Measurements from ENCODE around the gene GREB1L.
"Not testable (repeated sequence)": the region's sequence is repeated elsewhere in the genome, so short reads cannot be mapped to it uniquely, and the experiment has no call there.

GREB1L gene

DNA sequence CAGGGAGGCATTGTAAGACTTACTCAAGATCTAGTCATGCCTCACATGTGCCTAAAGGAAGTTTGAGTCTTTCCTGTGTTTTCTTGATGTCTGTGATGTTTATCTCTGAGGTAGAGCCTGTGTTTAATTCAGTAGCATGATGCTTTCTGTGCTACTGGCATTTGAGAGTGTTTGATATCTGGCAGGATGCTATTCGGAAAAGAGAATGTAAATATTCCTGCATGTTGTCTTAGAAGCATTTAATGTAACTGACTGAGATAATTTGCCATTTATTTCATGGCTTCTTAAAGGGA is 58.8 kb downstream of the GREB1L start:
- Histone ChIP-seq H3K36me3 (ENCODE audit: control insufficient read depth in 4 of 4, insufficient read depth in 4 of 4, low read length in 3 of 4) (no peaks in the 10 kb centered on the region), H3K4me1 (ENCODE audit: control extremely low read depth in 1 of 4, control insufficient read depth in 4 of 4, insufficient read depth in 4 of 4, low read length in 3 of 4) (no peaks in the 10 kb centered on the region), H3K27me3 (replicated peaks in 2 of 5; ENCODE audit: control insufficient read depth in 4 of 5, insufficient read depth in 5 of 5, low read length in 4 of 5) (peaks cover 0 to 7% (median 0%) of the 10 kb centered on the region in 5 experiments), H3K27ac (ENCODE audit: insufficient read depth in 1 of 2, low read depth in 1 of 2, low read length in 2 of 2, poor library complexity in 1 of 2, severe bottlenecking in 2 of 2) (no peak overlapping the region), H3K9me3 (ENCODE audit: control extremely low read depth in 1 of 5, control insufficient read depth in 4 of 5, insufficient read depth in 2 of 5, low read depth in 1 of 5, low read length in 4 of 5) (no peaks in the 10 kb centered on the region), H3K4me3 (ENCODE audit: control insufficient read depth in 1 of 7, extremely low read depth in 1 of 7, insufficient read depth in 4 of 7, low read depth in 2 of 7, low read length in 6 of 7) (no peak overlapping the region)
- ChIA-PET CTCF (no interaction called here), POLR2A (no interaction called here)
- 80% methylated on average over 1 of the region's 1 CpG for WGBS (ENCODE audit: insufficient coverage)
- no peak for DNase-seq

DNA sequence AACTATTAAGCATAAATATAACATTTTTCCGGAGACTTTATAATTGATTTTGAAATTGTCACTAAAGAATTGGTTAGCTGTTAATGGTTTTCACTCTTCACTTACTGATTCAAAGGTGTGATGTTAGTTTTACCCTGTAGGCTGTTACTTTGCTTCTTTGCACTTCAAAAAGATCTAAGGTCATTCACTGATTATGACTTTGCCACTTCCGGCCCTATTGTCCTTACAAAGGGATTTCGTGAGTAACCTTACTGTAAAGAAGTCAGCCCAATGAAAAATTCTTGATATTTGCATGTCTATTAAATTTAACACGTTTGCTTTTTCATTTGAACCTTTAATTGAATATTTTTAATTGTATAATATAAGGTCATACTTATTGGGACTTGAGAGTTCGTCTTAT is 61.4 kb downstream of the GREB1L start:
- ChIA-PET POLR2A (no interaction called here), CTCF (no interaction called here)
- Histone ChIP-seq H3K36me3 (ENCODE audit: control insufficient read depth in 4 of 4, insufficient read depth in 4 of 4, low read length in 3 of 4) (no peaks in the 10 kb centered on the region), H3K4me3 (ENCODE audit: control insufficient read depth in 1 of 7, extremely low read depth in 1 of 7, insufficient read depth in 4 of 7, low read depth in 2 of 7, low read length in 6 of 7) (no peak overlapping the region), H3K4me1 (ENCODE audit: control extremely low read depth in 1 of 4, control insufficient read depth in 4 of 4, insufficient read depth in 4 of 4, low read length in 3 of 4) (no peaks in the 10 kb centered on the region), H3K27ac (ENCODE audit: insufficient read depth in 1 of 2, low read depth in 1 of 2, low read length in 2 of 2, poor library complexity in 1 of 2, severe bottlenecking in 2 of 2) (no peak overlapping the region), H3K9me3 (ENCODE audit: control extremely low read depth in 1 of 5, control insufficient read depth in 4 of 5, insufficient read depth in 2 of 5, low read depth in 1 of 5, low read length in 4 of 5) (no peaks in the 10 kb centered on the region), H3K27me3 (replicated peaks in 2 of 5; ENCODE audit: control insufficient read depth in 4 of 5, insufficient read depth in 5 of 5, low read length in 4 of 5) (peaks cover 0 to 10% (median 0%) of the 10 kb centered on the region in 5 experiments)
- no peak for DNase-seq
- 80% methylated on average over 2 of the region's 5 CpGs for WGBS (ENCODE audit: insufficient coverage)

DNA sequence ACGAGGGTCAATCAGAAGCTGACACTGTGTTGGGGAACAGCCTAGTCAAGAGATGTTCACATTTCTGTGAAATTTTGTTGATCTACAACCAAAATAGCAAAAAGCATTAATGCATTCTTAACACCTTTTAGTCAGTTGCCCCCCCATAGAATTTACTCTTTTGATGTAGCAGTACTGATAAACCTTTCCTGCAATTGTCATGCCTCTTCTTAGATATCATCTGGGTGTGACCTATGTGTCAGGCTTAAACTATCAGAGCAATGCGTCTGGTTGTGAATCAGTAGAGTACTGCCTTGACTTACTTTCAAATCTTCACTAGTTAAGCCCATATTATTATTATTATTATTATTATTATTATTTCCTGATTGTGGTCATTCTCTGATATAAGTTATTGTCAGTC is 61.9 kb downstream of the GREB1L start:
- Histone ChIP-seq H3K36me3 (ENCODE audit: control insufficient read depth in 4 of 4, insufficient read depth in 4 of 4, low read length in 3 of 4) (no peaks in the 10 kb centered on the region), H3K4me1 (ENCODE audit: control extremely low read depth in 1 of 4, control insufficient read depth in 4 of 4, insufficient read depth in 4 of 4, low read length in 3 of 4) (no peaks in the 10 kb centered on the region), H3K9me3 (ENCODE audit: control extremely low read depth in 1 of 5, control insufficient read depth in 4 of 5, insufficient read depth in 2 of 5, low read depth in 1 of 5, low read length in 4 of 5) (no peaks in the 10 kb centered on the region), H3K27ac (ENCODE audit: insufficient read depth in 1 of 2, low read depth in 1 of 2, low read length in 2 of 2, poor library complexity in 1 of 2, severe bottlenecking in 2 of 2) (no peak overlapping the region), H3K27me3 (replicated peaks in 2 of 5; ENCODE audit: control insufficient read depth in 4 of 5, insufficient read depth in 5 of 5, low read length in 4 of 5) (peaks cover 0 to 10% (median 0%) of the 10 kb centered on the region in 5 experiments), H3K4me3 (ENCODE audit: control insufficient read depth in 1 of 7, extremely low read depth in 1 of 7, insufficient read depth in 4 of 7, low read depth in 2 of 7, low read length in 6 of 7) (no peak overlapping the region)
- DNase-seq, result no peak
- POLR2A ChIA-PET, result no interaction called here
- CTCF ChIA-PET, result no interaction called here
- WGBS (ENCODE audit: insufficient coverage), result 100% methylated on average over 1 of the region's 2 CpGs

DNA sequence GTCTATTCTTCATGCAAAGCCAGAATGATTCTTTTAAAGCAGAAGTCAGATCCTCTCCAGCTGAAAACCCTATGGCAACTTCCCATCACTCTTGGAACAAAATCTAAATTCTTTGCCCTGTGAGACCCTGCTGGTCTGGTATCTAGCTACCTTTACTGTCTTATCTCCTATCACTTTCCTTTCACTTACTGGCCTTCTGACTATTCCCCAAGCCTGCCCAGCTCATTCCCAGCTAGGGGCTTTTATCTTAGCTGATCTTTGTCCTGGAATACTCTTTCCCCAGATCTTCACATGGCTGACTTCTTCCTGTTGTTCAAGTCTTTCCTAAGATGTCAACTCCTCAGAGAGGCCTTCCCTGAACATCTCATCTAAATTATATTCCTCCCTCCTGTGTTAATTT is 63.6 kb downstream of the GREB1L start:
- H3K36me3 ChIP-seq (ENCODE audit: control insufficient read depth in 4 of 4, insufficient read depth in 4 of 4, low read length in 3 of 4), result no peaks in the 10 kb centered on the region
- H3K27me3 ChIP-seq (replicated peaks in 2 of 5; ENCODE audit: control insufficient read depth in 4 of 5, insufficient read depth in 5 of 5, low read length in 4 of 5), result peaks cover 0 to 10% (median 0%) of the 10 kb centered on the region in 5 experiments
- CTCF ChIA-PET, result no interaction called here
- POLR2A ChIA-PET, result no interaction called here
- H3K4me1 ChIP-seq (ENCODE audit: control extremely low read depth in 1 of 4, control insufficient read depth in 4 of 4, insufficient read depth in 4 of 4, low read length in 3 of 4), result no peaks in the 10 kb centered on the region
- H3K27ac ChIP-seq (ENCODE audit: insufficient read depth in 1 of 2, low read depth in 1 of 2, low read length in 2 of 2, poor library complexity in 1 of 2, severe bottlenecking in 2 of 2), result no peak overlapping the region
- H3K9me3 ChIP-seq (ENCODE audit: control extremely low read depth in 1 of 5, control insufficient read depth in 4 of 5, insufficient read depth in 2 of 5, low read depth in 1 of 5, low read length in 4 of 5), result no peaks in the 10 kb centered on the region
- no peak overlapping the region for H3K4me3 ChIP-seq (ENCODE audit: control insufficient read depth in 1 of 7, extremely low read depth in 1 of 7, insufficient read depth in 4 of 7, low read depth in 2 of 7, low read length in 6 of 7)
- no peak for DNase-seq

DNA sequence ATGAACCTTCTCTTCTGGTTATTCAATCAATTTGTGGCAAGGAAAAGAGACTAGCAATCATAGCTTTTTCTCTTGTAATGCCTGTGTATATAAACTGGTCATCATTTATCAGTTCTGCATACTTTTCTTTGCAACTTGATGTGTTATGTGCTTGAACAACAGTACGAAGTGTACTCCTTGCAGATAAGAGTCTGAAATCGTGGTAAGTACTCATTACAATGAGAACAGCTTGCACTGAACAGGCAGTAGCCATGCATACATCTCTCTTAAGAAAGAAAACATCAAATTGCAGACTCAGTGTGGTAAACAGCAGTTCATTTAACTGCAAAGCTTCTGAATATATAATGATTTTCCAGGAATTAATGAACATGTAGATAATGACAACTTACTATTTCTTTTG is 64.3 kb downstream of the GREB1L start:
- H3K4me1 ChIP-seq (ENCODE audit: control extremely low read depth in 1 of 4, control insufficient read depth in 4 of 4, insufficient read depth in 4 of 4, low read length in 3 of 4), result no peaks in the 10 kb centered on the region
- no peaks in the 10 kb centered on the region for H3K36me3 ChIP-seq (ENCODE audit: control insufficient read depth in 4 of 4, insufficient read depth in 4 of 4, low read length in 3 of 4)
- CTCF ChIA-PET, result no interaction called here
- 40% methylated on average over 1 of the region's 2 CpGs for WGBS (ENCODE audit: insufficient coverage)
- no peak overlapping the region for H3K27ac ChIP-seq (ENCODE audit: insufficient read depth in 1 of 2, low read depth in 1 of 2, low read length in 2 of 2, poor library complexity in 1 of 2, severe bottlenecking in 2 of 2)
- H3K4me3 ChIP-seq (ENCODE audit: control insufficient read depth in 1 of 7, extremely low read depth in 1 of 7, insufficient read depth in 4 of 7, low read depth in 2 of 7, low read length in 6 of 7), result no peak overlapping the region
- H3K9me3 ChIP-seq (ENCODE audit: control extremely low read depth in 1 of 5, control insufficient read depth in 4 of 5, insufficient read depth in 2 of 5, low read depth in 1 of 5, low read length in 4 of 5), result no peaks in the 10 kb centered on the region
- POLR2A ChIA-PET, result no interaction called here
- no peak for DNase-seq
- H3K27me3 ChIP-seq (replicated peaks in 2 of 5; ENCODE audit: control insufficient read depth in 4 of 5, insufficient read depth in 5 of 5, low read length in 4 of 5), result peaks cover 0 to 10% (median 0%) of the 10 kb centered on the region in 5 experiments

DNA sequence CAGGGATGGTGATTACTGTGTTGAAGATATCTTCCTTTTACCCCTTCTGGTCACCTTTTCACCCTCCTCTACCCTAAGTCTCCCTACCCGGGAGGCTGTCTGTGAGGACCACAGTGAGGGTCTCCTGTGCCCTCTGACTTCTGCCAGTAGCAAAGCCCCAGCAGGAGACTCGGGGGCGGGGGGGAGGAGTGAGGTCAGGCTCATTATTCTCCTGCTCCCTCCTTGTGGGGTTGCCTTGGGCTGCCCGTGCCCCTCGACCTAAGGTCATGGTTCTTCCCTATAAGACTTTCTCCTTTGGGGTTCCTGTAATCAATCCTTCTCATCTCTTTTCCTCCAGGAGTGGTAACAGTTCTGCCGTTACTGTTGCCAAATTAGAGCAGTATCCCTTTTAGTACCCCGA is 65.5 kb downstream of the GREB1L start:
- H3K4me1 ChIP-seq (ENCODE audit: control extremely low read depth in 1 of 4, control insufficient read depth in 4 of 4, insufficient read depth in 4 of 4, low read length in 3 of 4), result no peaks in the 10 kb centered on the region
- no peak for DNase-seq
- WGBS (ENCODE audit: insufficient coverage), result 89% methylated on average over 5 of the region's 7 CpGs
- ChIA-PET CTCF (no interaction called here), POLR2A (no interaction called here)
- no peaks in the 10 kb centered on the region for H3K9me3 ChIP-seq (ENCODE audit: control extremely low read depth in 1 of 5, control insufficient read depth in 4 of 5, insufficient read depth in 2 of 5, low read depth in 1 of 5, low read length in 4 of 5)
- H3K36me3 ChIP-seq (ENCODE audit: control insufficient read depth in 4 of 4, insufficient read depth in 4 of 4, low read length in 3 of 4), result no peaks in the 10 kb centered on the region
- H3K27me3 ChIP-seq (replicated peaks in 2 of 5; ENCODE audit: control insufficient read depth in 4 of 5, insufficient read depth in 5 of 5, low read length in 4 of 5), result peaks cover 0 to 6% (median 0%) of the 10 kb centered on the region in 5 experiments
- no peak overlapping the region for H3K4me3 ChIP-seq (ENCODE audit: control insufficient read depth in 1 of 7, extremely low read depth in 1 of 7, insufficient read depth in 4 of 7, low read depth in 2 of 7, low read length in 6 of 7)
- no peak overlapping the region for H3K27ac ChIP-seq (ENCODE audit: insufficient read depth in 1 of 2, low read depth in 1 of 2, low read length in 2 of 2, poor library complexity in 1 of 2, severe bottlenecking in 2 of 2)

DNA sequence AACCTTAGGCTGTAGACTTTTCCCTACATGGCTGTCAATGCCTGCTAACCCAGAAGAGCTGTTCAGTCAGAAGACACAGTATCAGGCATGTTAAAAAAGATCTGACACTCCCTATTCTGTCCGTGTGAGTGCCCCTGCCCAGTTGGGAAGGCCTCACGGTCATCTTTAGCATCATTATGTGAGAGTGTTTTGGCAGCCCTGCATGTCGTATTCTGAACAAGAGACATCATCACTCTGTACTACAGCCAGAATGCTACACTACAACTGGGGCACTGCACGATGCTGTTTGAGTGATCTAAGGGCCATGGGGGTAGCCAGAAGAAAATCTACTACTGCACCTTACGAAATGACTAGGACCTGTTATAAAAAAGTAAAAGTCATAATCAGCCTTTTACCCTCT is 67.2 kb downstream of the GREB1L start:
- ChIA-PET CTCF (no interaction called here), POLR2A (no interaction called here)
- WGBS (ENCODE audit: insufficient coverage), result 96% methylated on average over 3 of the region's 5 CpGs
- no peak for DNase-seq
- Histone ChIP-seq H3K27ac (ENCODE audit: insufficient read depth in 1 of 2, low read depth in 1 of 2, low read length in 2 of 2, poor library complexity in 1 of 2, severe bottlenecking in 2 of 2) (no peak overlapping the region), H3K27me3 (replicated peaks in 2 of 5; ENCODE audit: control insufficient read depth in 4 of 5, insufficient read depth in 5 of 5, low read length in 4 of 5) (peaks cover 0 to 6% (median 0%) of the 10 kb centered on the region in 5 experiments), H3K4me3 (ENCODE audit: control insufficient read depth in 1 of 7, extremely low read depth in 1 of 7, insufficient read depth in 4 of 7, low read depth in 2 of 7, low read length in 6 of 7) (no peak overlapping the region), H3K36me3 (ENCODE audit: control insufficient read depth in 4 of 4, insufficient read depth in 4 of 4, low read length in 3 of 4) (no peaks in the 10 kb centered on the region), H3K9me3 (ENCODE audit: control extremely low read depth in 1 of 5, control insufficient read depth in 4 of 5, insufficient read depth in 2 of 5, low read depth in 1 of 5, low read length in 4 of 5) (no peaks in the 10 kb centered on the region), H3K4me1 (ENCODE audit: control extremely low read depth in 1 of 4, control insufficient read depth in 4 of 4, insufficient read depth in 4 of 4, low read length in 3 of 4) (no peaks in the 10 kb centered on the region)

DNA sequence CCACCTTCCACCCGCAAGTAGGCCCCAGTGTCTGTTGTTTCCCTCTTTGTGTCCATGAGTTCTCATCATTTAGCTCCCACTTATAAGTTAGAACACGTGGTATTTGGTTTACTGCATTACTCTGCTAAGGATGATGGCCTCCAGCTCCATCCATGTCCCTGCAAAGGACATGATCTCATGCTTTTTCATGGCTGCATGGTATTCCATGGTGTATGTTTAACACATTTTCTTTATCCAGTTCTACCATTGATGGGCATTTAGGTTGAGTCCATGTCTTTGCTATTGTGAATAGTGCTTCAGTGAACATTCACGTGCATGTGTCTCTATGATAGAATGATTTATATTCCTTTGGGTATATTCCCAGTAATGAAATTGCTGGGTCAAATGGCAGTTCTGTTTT is 69.9 kb downstream of the GREB1L start:
- DNase-seq; H3K27me3 ChIP-seq (replicated peaks in 2 of 5; ENCODE audit: control insufficient read depth in 4 of 5, insufficient read depth in 5 of 5, low read length in 4 of 5); H3K27ac ChIP-seq (ENCODE audit: insufficient read depth in 1 of 2, low read depth in 1 of 2, low read length in 2 of 2, poor library complexity in 1 of 2, severe bottlenecking in 2 of 2); CTCF ChIA-PET; H3K4me1 ChIP-seq (ENCODE audit: control extremely low read depth in 1 of 4, control insufficient read depth in 4 of 4, insufficient read depth in 4 of 4, low read length in 3 of 4); H3K36me3 ChIP-seq (ENCODE audit: control insufficient read depth in 4 of 4, insufficient read depth in 4 of 4, low read length in 3 of 4); H3K4me3 ChIP-seq (ENCODE audit: control insufficient read depth in 1 of 7, extremely low read depth in 1 of 7, insufficient read depth in 4 of 7, low read depth in 2 of 7, low read length in 6 of 7); H3K9me3 ChIP-seq (ENCODE audit: control extremely low read depth in 1 of 5, control insufficient read depth in 4 of 5, insufficient read depth in 2 of 5, low read depth in 1 of 5, low read length in 4 of 5); POLR2A ChIA-PET: not testable (repeated sequence)
- 90% methylated on average over 2 of the region's 3 CpGs for WGBS (ENCODE audit: insufficient coverage)
